ENCODE results near the gene CLOCK.

Gene CLOCK

DNA sequence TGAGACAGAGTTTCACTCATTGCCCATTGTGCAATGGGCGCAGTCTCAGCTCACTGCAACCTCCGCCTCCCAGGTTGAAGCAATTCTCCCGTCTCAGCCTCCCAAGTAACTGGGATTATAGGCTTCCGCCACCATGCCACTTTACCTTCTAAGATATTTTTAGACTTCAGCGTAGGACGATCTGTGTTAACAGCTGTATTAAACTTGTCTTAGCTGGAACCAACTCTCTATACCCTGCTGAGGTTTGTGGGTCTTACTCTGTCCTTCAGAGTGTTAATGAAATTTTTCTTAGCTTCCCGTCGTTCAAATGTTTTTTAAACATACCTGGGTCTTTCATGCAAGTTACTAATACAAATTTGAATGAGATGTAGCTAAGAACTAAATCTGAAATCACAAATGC, 136.3 kb downstream of the CLOCK start:
- no peak for TF ChIP-seq EZH2phosphoT487 (IDR thresholded peaks at IDR 0.05; ENCODE audit: borderline replicate concordance, low read length)
- TF ChIP-seq, protein P1, sequence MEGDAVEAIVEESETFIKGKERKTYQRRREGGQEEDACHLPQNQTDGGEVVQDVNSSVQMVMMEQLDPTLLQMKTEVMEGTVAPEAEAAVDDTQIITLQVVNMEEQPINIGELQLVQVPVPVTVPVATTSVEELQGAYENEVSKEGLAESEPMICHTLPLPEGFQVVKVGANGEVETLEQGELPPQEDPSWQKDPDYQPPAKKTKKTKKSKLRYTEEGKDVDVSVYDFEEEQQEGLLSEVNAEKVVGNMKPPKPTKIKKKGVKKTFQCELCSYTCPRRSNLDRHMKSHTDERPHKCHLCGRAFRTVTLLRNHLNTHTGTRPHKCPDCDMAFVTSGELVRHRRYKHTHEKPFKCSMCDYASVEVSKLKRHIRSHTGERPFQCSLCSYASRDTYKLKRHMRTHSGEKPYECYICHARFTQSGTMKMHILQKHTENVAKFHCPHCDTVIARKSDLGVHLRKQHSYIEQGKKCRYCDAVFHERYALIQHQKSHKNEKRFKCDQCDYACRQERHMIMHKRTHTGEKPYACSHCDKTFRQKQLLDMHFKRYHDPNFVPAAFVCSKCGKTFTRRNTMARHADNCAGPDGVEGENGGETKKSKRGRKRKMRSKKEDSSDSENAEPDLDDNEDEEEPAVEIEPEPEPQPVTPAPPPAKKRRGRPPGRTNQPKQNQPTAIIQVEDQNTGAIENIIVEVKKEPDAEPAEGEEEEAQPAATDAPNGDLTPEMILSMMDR (IDR thresholded peaks at IDR 0.05; ENCODE audit: low read depth, low read length, poor library complexity, severe bottlenecking), result no peak
- Histone ChIP-seq H3F3A (ENCODE audit: control insufficient read depth, insufficient read depth) (0 out of 2 replicates have a peak, but pooled peaks cover 2% of the 10 kb centered on the region), H3K36me3 (ENCODE audit: control insufficient read depth, low read length) (peaks cover 80% of the 10 kb centered on the region), H4K20me1 (ENCODE audit: control insufficient read depth, insufficient read depth, low read depth, low read length) (peaks cover 12% of the 10 kb centered on the region; the same call in 1 of the 2 replicates), H3K9me2 (replicated peaks; ENCODE audit: control insufficient read depth, low read length) (no peaks in the 10 kb centered on the region), H3K9me3 (ENCODE audit: control insufficient read depth, insufficient read depth, low read length) (no peaks in the 10 kb centered on the region), H3K27ac (ENCODE audit: low read depth, low read length) (no peak overlapping the region), H3K79me2 (ENCODE audit: control insufficient read depth, low read length) (peaks cover 90% of the 10 kb centered on the region), H3K4me3 (ENCODE audit: low read length) (no peak overlapping the region), H3K27me3 (ENCODE audit: control insufficient read depth, low read length) (no peaks in the 10 kb centered on the region), H3K4me2 (ENCODE audit: low read length) (no peak overlapping the region), H3K4me1 (ENCODE audit: control insufficient read depth, low read length) (peaks cover 14% of the 10 kb centered on the region)

DNA sequence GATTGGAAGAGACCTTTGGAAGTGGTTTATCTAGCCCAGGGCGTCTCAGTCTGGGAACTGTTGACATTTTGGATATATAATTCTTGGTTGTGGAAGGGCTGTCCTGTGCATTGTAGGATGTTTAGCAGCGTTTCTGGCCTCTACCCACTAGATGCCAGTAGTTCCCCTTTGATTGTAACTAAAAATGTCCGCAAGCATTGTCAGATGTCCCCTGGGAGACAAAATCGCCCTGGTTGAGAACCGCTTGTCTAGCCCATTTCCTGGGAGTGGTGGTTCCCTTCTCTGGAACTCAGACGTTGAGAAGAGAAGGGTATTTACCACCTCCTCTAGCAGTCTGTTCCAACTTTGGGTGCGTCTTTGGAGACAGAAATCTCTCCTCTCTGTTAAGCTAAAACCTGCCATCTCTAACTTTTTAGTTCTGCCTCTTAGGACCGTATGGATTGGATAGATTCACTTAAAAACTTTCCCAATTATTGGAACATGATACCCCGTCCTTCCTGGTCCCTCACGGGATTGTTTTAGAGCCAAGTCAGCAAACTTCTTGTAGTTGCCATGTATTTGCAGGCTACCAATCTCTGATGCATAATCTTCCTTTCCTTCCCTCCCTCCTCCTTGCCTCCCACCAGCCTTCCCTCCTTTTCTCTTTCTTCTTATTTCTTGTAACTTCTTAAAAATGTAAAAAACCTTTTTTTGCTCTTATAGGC, 137.1 kb downstream of the CLOCK start:
- 0 out of 2 replicates have a peak, but pooled peaks cover 2% of the 10 kb centered on the region for H3F3A ChIP-seq (ENCODE audit: control insufficient read depth, insufficient read depth)
- peaks cover 15% of the 10 kb centered on the region; the same call in 1 of the 2 replicates for H4K20me1 ChIP-seq (ENCODE audit: control insufficient read depth, insufficient read depth, low read depth, low read length)
- no peak overlapping the region for H3K27ac ChIP-seq (ENCODE audit: low read depth, low read length)
- H3K4me3 ChIP-seq (ENCODE audit: low read length), result no peak overlapping the region
- peaks cover 14% of the 10 kb centered on the region for H3K4me1 ChIP-seq (ENCODE audit: control insufficient read depth, low read length)
- H3K36me3 ChIP-seq (ENCODE audit: control insufficient read depth, low read length), result peaks cover 80% of the 10 kb centered on the region
- no peaks in the 10 kb centered on the region for H3K27me3 ChIP-seq (ENCODE audit: control insufficient read depth, low read length)
- no peak overlapping the region for H3K4me2 ChIP-seq (ENCODE audit: low read length)
- peaks cover 90% of the 10 kb centered on the region for H3K79me2 ChIP-seq (ENCODE audit: control insufficient read depth, low read length)
- H3K9me3 ChIP-seq (ENCODE audit: control insufficient read depth, insufficient read depth, low read length), result no peaks in the 10 kb centered on the region
- no peaks in the 10 kb centered on the region for H3K9me2 ChIP-seq (replicated peaks; ENCODE audit: control insufficient read depth, low read length)
- TF ChIP-seq, protein P1 (IDR thresholded peaks at IDR 0.05; ENCODE audit: low read depth, low read length, poor library complexity, severe bottlenecking), result no peak
- no peak for TF ChIP-seq EZH2phosphoT487 (IDR thresholded peaks at IDR 0.05; ENCODE audit: borderline replicate concordance, low read length)

DNA sequence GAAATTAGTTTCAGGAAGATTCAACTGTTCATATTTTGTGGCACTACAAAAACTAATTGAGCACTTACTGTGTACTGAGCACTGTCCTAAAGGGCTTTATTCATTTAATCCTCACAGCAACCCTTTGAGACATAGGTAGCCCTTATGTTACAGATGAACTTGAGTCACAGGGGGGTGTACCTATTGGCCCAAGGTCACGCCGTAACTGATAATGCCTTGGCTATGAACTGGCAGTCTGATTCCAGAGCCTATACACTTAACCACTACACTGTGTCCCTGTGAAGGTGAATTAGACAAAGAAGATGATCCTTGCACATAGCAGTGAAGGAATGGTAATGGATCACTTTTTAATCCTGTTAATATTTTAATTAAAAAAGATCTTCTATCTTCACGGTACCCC, 138.9 kb downstream of the CLOCK start:
- peaks cover 89% of the 10 kb centered on the region for H3K36me3 ChIP-seq (ENCODE audit: control insufficient read depth, low read length)
- H4K20me1 ChIP-seq (ENCODE audit: control insufficient read depth, insufficient read depth, low read depth, low read length), result peaks cover 15% of the 10 kb centered on the region; the same call in 1 of the 2 replicates
- TF ChIP-seq, protein P1 (IDR thresholded peaks at IDR 0.05; ENCODE audit: low read depth, low read length, poor library complexity, severe bottlenecking), result no peak
- TF ChIP-seq EZH2phosphoT487 (IDR thresholded peaks at IDR 0.05; ENCODE audit: borderline replicate concordance, low read length), result no peak

More for the DNA sequence above, 138.9 kb downstream of the CLOCK start:
- H3K4me3 ChIP-seq (ENCODE audit: low read length), result no peak overlapping the region
- 0 out of 2 replicates have a peak, but pooled peaks cover 2% of the 10 kb centered on the region for H3F3A ChIP-seq (ENCODE audit: control insufficient read depth, insufficient read depth)
- no peaks in the 10 kb centered on the region for H3K9me2 ChIP-seq (replicated peaks; ENCODE audit: control insufficient read depth, low read length)
- H3K27me3 ChIP-seq (ENCODE audit: control insufficient read depth, low read length), result no peaks in the 10 kb centered on the region
- H3K27ac ChIP-seq (ENCODE audit: low read depth, low read length), result no peak overlapping the region
- H3K9me3 ChIP-seq (ENCODE audit: control insufficient read depth, insufficient read depth, low read length), result no peaks in the 10 kb centered on the region
- no peak overlapping the region for H3K4me2 ChIP-seq (ENCODE audit: low read length)
- peaks cover 14% of the 10 kb centered on the region for H3K4me1 ChIP-seq (ENCODE audit: control insufficient read depth, low read length)
- H3K79me2 ChIP-seq (ENCODE audit: control insufficient read depth, low read length), result peaks cover 95% of the 10 kb centered on the region

All from DOHH2 (cell line).